Skeletal muscle tissue (tissue), 4 donors: ENCODE data around the gene CNTNAP5. TPM values are rescaled to one million over a fixed set of nuclear protein-coding genes. Genes with fewer than 3 reads are reported as not detected.

Experiments used
- H3K27ac ChIP-seq: one replicate; pipeline ENCODE4 v1.7.0; 2013; ENCODE audit warnings: mild to moderate bottlenecking, low read depth, low read length, inconsistent platforms
- H3K27me3 ChIP-seq, 3 donors: one replicate each; pipeline ENCODE4 v1.7.0; 2013; ENCODE audit warnings: low read length in 3 of 3; ENCODE audit not compliant: control insufficient read depth in 3 of 3, insufficient read depth in 3 of 3
- H3K36me3 ChIP-seq, 3 donors: one replicate each; pipeline ENCODE4 v1.7.0; 2013; ENCODE audit warnings: low read length in 3 of 3; ENCODE audit not compliant: control insufficient read depth in 3 of 3, insufficient read depth in 3 of 3
- H3K4me1 ChIP-seq, 3 donors: one replicate each; pipeline ENCODE4 v1.7.0; 2013; ENCODE audit warnings: low read length in 3 of 3, mild to moderate bottlenecking in 3 of 3; ENCODE audit not compliant: control insufficient read depth in 3 of 3, insufficient read depth in 3 of 3
- H3K4me3 ChIP-seq, 3 donors: one replicate each; pipeline ENCODE4 v1.7.0; 2013; ENCODE audit warnings: low read length in 3 of 3
- H3K9ac ChIP-seq, 3 donors: one replicate each; pipeline ENCODE4 v1.7.0; 2013; ENCODE audit warnings: low read length in 3 of 3, mild to moderate bottlenecking in 3 of 3, moderate library complexity in 2 of 3, low read depth in 1 of 3
- H3K9me3 ChIP-seq, 3 donors: one replicate each; pipeline ENCODE4 v1.7.0; 2013; ENCODE audit warnings: low read length in 3 of 3; ENCODE audit not compliant: control insufficient read depth in 3 of 3
- total RNA-seq: library from RNA; depleted of rRNA; stranded (reverse); fragments of >200 nt; gene quantifications from one replicate; pipeline ENCODE4 v1.2.3, GENCODE V29; 2014
- donor health status: Osteomylitis.

The CNTNAP5 gene
- total RNA-seq, 1 donor from 2014 or later: not detected

- H3K4me1 ChIP-seq: no peaks in the 10 kb centered on the region
- H3K27ac ChIP-seq: no peak overlapping the region
- H3K9ac ChIP-seq: no peak overlapping the region
- H3K27me3 ChIP-seq: no peaks in the 10 kb centered on the region
- H3K36me3 ChIP-seq: no peaks in the 10 kb centered on the region
- no peak overlapping the region for H3K4me3 ChIP-seq
- no peaks in the 10 kb centered on the region for H3K9me3 ChIP-seq
Measured at GRCh38 chr2:124589971-124590370, 564.9 kb downstream of the CNTNAP5 start.

DNA sequence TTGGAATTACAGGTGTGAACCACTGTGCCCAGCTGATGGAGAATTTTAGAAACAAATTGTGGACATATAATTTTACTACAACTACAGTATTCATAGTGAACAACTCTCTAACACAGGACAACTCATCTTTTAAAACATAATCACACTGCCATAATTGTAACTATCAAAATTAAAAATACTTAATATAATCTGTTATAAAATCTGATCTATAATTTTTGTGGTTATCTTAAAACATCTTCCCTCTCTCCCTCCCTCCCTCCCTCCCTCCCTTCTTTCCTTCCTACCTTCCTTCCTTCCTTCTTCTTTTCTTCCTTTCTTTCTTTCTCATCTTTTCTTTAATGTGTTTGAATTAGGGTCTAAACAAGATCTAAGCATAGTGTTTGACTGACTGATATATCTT lies 577.7 kb downstream of the CNTNAP5 start:
- Histone ChIP-seq H3K27me3 (no peaks in the 10 kb centered on the region), H3K36me3 (no peaks in the 10 kb centered on the region), H3K4me1 (no peaks in the 10 kb centered on the region), H3K27ac (no peak overlapping the region), H3K9me3 (no peaks in the 10 kb centered on the region), H3K9ac (no peak overlapping the region), H3K4me3 (no peak overlapping the region)

DNA sequence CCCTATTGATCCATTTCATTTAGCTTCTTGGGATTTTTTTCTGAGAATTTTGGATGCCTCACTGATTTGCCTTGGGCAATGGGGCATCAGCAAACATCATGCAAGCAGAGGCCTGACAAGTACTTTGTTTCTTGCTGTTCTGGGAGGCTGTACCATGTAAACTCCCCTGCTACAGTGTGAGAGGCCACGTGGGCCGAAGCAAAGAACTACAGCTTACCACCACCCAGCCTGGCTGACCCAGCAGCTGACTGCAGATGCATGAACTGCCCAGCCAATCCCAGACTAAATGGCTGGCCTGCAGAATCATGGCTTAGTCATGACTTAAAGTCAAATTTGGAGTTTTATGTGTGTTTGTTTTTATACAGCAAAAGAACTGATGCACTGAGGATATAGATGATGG lies 579.9 kb downstream of the CNTNAP5 start:
- Histone ChIP-seq H3K4me1 (no peaks in the 10 kb centered on the region), H3K36me3 (no peaks in the 10 kb centered on the region), H3K4me3 (no peak overlapping the region), H3K27me3 (no peaks in the 10 kb centered on the region), H3K9me3 (no peaks in the 10 kb centered on the region), H3K9ac (no peak overlapping the region), H3K27ac (no peak overlapping the region)

DNA sequence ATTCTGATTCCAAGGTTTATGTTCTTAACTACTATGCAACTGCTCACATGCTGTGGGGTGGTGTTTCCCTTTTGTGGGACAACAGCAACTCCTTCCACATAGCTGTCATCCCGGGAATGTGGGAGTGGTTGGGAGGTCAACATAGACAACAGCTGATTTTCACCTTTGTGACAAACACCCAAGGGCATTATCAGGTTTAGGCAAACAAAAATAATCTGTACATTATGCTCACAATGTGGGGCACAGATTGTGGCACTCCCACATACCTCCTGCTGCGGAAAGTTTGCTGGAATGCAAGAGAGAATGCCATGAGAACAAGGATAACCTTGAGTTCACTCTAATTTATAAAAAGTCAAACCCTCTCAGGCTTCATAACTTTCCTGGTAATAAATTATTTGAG lies 582.6 kb downstream of the CNTNAP5 start:
- Histone ChIP-seq H3K4me1 (no peaks in the 10 kb centered on the region), H3K27ac (no peak overlapping the region), H3K9me3 (no peaks in the 10 kb centered on the region), H3K36me3 (no peaks in the 10 kb centered on the region), H3K27me3 (no peaks in the 10 kb centered on the region), H3K4me3 (no peak overlapping the region), H3K9ac (no peak overlapping the region)

GRCh38 chr2:124609667-124610066 lies 584.6 kb downstream of the CNTNAP5 start:
- H3K4me1 ChIP-seq: no peaks in the 10 kb centered on the region
- H3K4me3 ChIP-seq: no peak overlapping the region
- no peak overlapping the region for H3K27ac ChIP-seq
- H3K9me3 ChIP-seq: no peaks in the 10 kb centered on the region
- H3K9ac ChIP-seq: no peak overlapping the region
- H3K36me3 ChIP-seq: no peaks in the 10 kb centered on the region
- H3K27me3 ChIP-seq: no peaks in the 10 kb centered on the region

DNA sequence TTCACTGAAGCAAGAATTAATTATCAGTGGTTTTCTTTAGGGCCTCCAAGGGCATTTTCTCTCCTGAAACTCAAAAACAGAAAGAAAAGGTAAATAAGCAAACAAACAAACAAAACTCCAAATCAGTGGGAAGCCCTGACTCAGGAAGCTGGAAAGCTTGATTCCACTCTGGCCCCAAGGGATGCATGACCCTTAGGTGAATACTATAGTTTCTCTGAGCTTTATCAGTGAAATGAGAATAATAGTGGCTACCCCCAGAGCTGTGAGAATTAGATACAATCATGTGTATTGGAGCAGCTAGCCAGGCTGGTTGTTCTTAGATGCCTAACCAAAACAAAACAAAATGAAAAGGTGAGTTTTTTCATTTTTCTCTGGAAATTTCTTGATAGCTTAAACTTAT lies 585.1 kb downstream of the CNTNAP5 start:
- H3K9ac ChIP-seq: no peak overlapping the region
- H3K4me3 ChIP-seq: no peak overlapping the region
- H3K9me3 ChIP-seq: no peaks in the 10 kb centered on the region
- H3K4me1 ChIP-seq: no peaks in the 10 kb centered on the region
- H3K36me3 ChIP-seq: no peaks in the 10 kb centered on the region
- H3K27me3 ChIP-seq: no peaks in the 10 kb centered on the region
- H3K27ac ChIP-seq: no peak overlapping the region

- Histone ChIP-seq H3K27ac (no peak overlapping the region), H3K9me3 (no peaks in the 10 kb centered on the region)
Measured at GRCh38 chr2:124610866-124611265, 585.8 kb downstream of the CNTNAP5 start.

GRCh38 chr2:124623560-124623959 lies 598.5 kb downstream of the CNTNAP5 start:
- Histone ChIP-seq H3K27ac (no peak overlapping the region), H3K4me3 (no peak overlapping the region), H3K9me3 (no peaks in the 10 kb centered on the region), H3K36me3 (no peaks in the 10 kb centered on the region), H3K9ac (no peak overlapping the region), H3K4me1 (no peaks in the 10 kb centered on the region), H3K27me3 (no peaks in the 10 kb centered on the region)

More at GRCh38 chr2:124610866-124611265, 585.8 kb downstream of the CNTNAP5 start:
- Histone ChIP-seq H3K4me3 (no peak overlapping the region), H3K4me1 (no peaks in the 10 kb centered on the region), H3K27me3 (no peaks in the 10 kb centered on the region), H3K36me3 (no peaks in the 10 kb centered on the region), H3K9ac (no peak overlapping the region)

DNA sequence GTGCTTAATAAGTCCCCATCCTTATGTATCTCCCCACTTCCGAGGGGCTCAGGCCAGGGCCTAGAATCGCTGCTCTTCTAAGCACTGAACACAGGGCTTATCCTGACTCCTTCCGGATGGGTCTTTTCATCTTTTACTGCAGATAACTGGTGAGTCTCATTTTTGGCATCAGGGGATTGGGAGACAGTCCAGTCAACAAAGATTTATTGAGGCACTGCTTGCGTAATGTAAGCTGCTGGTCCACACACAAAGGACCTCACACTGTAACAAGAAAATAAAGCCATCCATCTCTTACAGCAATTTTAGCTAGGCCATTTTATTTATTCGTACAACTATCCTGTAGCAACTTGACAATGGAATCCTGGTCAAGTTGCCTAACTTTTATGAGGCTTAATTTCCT lies 600.5 kb downstream of the CNTNAP5 start:
- H3K9ac ChIP-seq: no peak overlapping the region
- H3K36me3 ChIP-seq: no peaks in the 10 kb centered on the region
- no peaks in the 10 kb centered on the region for H3K27me3 ChIP-seq
- H3K27ac ChIP-seq: no peak overlapping the region
- no peaks in the 10 kb centered on the region for H3K9me3 ChIP-seq
- H3K4me1 ChIP-seq: no peaks in the 10 kb centered on the region
- H3K4me3 ChIP-seq: no peak overlapping the region

- H3K9ac ChIP-seq: no peak overlapping the region
- H3K27ac ChIP-seq: no peak overlapping the region
- no peak overlapping the region for H3K4me3 ChIP-seq
- H3K27me3 ChIP-seq: no peaks in the 10 kb centered on the region
- no peaks in the 10 kb centered on the region for H3K36me3 ChIP-seq
- H3K4me1 ChIP-seq: no peaks in the 10 kb centered on the region
- peaks cover 0 to 2% (median 0%) of the 10 kb centered on the region in 3 donors for H3K9me3 ChIP-seq
Measured at GRCh38 chr2:124626993-124627392, 601.9 kb downstream of the CNTNAP5 start.

GRCh38 chr2:124633812-124634211 lies 608.7 kb downstream of the CNTNAP5 start:
- no peak overlapping the region for H3K9ac ChIP-seq
- H3K4me1 ChIP-seq: no peaks in the 10 kb centered on the region
- no peaks in the 10 kb centered on the region for H3K27me3 ChIP-seq
- no peak overlapping the region for H3K27ac ChIP-seq
- H3K9me3 ChIP-seq: peaks cover 0 to 6% (median 3%) of the 10 kb centered on the region in 3 donors
- H3K4me3 ChIP-seq: no peak overlapping the region
- H3K36me3 ChIP-seq: no peaks in the 10 kb centered on the region
